GM19452 (cell line): ENCODE data around the gene PLEKHG3.

Experiments used
- ATAC-seq: cut with Tn5 transposase; IDR thresholded peaks from one replicate; pipeline ENCODE4 v1.9.1; 2021; ENCODE audit not compliant: unreplicated experiment

The PLEKHG3 gene

GRCh38 chr14:64745511-64746091 is 41.4 kb downstream of the PLEKHG3 start:
- ATAC-seq = no peak

- ATAC-seq = no peak
Observed at GRCh38 chr14:64746298-64747250, 42.4 kb downstream of the PLEKHG3 start.

- ATAC-seq = no peak
Observed at GRCh38 chr14:64747327-64747726, 43.1 kb downstream of the PLEKHG3 start.

DNA sequence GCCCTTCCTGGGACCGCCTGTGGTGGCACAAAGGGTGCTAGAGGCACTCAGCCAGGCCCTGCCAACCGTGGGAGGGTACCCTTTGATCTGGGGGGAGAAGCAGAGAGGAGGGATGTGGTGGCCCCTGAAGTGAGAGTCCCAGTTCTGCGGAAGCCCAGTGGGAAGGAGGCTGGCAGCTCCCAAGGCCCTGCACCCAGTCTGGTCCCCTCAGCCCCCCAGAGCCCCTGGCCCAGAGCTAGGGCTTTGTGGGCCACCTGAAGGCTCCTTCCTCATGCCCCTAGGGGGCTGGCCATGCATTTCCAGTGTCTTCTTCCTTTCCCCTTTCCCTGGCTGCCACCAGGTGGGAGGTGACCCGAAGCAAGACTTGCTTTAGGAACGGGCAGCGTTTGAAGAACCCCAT is 44.3 kb downstream of the PLEKHG3 start:
- no peak for ATAC-seq

DNA sequence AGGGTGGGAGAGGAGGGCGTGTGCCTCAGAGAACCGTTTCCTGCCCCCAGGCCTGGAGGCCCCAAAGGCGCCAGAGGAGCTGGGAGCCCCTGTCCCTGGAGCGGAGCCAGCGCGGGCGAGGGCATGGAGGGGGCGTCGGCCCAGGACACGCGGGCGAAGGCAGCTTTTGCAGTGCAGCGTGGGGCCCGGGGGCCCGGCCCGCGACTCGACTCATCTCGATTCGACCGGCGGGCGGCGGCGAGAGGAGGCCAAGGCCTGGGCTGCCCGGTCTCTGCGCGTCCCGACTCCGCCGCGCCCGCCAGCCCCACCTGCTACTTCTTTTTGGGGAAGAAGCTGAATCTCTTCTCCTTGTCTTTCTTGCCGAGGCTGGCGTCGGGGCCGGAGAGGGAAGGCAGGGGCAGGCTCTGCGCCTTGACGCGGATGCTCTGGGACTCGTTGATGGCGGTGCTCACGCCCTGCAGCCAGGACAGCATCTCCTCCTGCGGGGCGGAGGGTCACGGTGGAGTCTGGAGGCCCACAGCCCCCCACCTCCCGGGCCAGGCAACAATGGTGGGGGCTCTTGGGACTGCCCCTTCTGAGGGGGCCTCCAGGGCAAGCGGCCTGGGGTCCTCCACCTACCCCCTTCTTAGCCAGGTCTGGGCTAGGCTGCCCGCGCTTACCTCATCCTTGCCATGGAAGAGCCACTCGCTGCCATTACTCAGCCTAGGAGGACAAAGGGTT is 44.9 kb downstream of the PLEKHG3 start:
- no peak for ATAC-seq

DNA sequence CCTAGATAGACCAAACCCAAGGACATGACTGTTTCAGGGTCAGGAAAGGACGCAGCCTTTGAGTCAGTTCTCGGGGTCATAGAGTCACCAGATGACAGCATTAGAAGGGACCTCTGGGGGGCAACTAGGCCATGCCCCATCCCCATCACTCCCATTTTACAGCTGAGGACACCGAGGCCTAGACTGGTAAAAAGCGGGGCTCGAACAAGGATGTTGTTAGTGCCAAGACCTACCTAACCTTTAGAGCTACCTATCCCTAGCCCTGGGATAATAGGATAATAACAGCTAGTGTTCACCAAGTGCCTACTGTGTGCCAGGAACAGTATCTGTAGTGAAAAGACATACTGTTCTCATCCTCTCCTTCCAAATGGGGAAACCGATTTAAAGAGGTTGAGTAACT is 48.7 kb downstream of the PLEKHG3 start:
- no peak for ATAC-seq

GRCh38 chr14:64753374-64753773 is 49.1 kb downstream of the PLEKHG3 start:
- ATAC-seq = no peak

DNA sequence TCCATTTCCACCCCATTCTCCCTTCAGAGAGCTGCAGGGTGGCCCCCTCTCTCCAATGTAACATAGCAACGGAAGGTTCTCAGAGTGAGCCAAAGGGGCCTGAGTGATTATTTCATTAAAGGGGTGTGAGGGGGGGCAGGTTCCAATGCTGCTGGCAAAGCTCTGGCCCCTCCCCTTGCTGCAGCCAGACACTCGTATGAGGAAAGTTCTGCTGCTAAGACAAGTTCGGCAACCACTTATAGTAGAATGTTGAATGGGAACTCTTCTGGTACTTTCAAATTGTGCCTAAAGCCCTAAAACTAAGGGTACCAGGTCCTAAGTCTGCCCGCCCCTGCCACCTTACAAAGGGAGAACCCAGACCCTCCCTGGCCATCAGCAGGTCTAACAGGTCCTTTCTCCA is 49.8 kb downstream of the PLEKHG3 start:
- no peak for ATAC-seq

- no peak for ATAC-seq
Observed at GRCh38 chr14:64754685-64755084, 50.5 kb downstream of the PLEKHG3 start.

DNA sequence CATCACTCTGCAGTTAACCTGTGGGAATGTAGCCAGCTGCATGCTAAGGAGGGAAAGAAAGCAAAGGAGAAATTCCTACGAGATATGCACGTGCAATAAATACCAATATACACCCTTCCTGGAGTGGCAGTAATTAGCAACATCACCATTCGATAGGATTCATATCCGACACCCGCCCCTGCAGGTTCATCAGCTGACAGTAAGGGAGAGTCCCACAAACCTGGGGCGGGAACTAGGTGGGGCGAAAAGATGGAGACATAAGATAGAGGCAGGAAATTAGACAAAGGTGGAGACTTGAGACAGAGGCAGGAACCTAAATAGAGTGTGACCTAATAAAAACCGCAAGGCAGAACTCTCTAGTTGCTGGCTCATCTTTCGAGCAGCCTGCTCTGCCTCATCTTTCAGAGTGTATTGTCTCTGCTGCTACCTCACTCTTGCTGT is 51.6 kb downstream of the PLEKHG3 start:
- no peak for ATAC-seq

- no peak for ATAC-seq
Observed at GRCh38 chr14:64756712-64757111, 52.5 kb downstream of the PLEKHG3 start.

GRCh38 chr14:64757601-64758000 is 53.4 kb downstream of the PLEKHG3 start:
- no peak for ATAC-seq

GRCh38 chr14:64758025-64758521 is 53.8 kb downstream of the PLEKHG3 start:
- ATAC-seq = no peak

DNA sequence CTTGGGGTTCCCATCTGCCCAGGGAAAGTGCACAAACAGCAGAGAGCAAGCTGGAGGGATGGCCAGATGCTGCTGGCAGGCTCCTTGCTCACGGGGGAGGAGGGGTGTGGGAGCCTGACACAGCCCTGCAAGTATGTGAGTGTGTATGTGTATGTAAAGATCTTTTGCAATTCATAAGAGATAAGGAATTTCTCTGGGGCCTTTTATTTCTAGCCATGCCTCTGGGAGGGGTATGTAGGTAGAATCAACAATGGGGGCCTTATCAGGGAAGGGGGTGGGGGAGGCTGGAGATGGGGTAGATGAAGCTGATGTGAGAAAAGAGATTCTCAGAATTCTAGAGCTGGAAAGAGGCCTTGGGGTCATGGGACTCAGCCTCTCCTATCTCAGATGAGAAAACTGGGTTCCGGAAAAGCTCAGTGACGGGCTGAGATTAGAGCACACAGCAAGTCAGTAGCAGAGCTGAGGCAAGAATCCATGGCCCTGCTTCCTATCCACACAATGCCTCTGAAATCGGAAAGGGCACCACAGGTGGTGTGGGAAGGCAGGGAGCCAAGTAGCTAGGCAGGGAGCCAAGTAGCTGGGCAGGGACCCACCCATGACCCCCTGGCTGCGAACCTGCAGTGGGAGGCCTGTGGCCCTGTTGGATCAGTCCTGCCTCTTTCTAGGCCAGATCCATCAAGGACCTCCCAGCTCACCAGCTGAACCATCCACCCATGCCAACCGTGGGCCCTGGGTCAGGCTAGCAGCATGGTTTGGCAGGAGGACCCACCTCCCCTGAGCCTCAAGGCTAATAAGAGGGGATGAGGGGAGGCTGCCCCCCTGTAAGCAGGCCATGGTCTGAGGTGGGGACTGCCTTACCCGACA is 54.7 kb downstream of the PLEKHG3 start:
- no peak for ATAC-seq

DNA sequence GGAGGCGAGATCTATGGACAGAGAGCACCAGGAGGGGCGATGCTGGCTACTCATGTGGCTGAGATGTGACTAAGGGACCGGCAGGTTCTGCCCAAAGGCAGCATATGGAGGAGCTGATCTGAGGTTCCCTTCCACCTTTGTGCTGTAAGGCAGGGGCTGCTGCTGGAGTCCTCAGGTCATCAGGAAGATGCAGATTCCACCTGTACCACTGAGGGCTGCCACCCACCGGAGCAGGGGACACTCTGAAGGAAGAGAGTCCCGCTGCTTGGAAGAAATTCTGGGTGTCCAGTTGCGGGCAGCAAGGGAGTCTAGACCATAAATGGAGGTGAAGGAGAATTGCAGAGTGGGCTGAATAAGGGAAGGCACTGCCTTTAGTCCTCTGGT is 55.3 kb downstream of the PLEKHG3 start:
- ATAC-seq = no peak

DNA sequence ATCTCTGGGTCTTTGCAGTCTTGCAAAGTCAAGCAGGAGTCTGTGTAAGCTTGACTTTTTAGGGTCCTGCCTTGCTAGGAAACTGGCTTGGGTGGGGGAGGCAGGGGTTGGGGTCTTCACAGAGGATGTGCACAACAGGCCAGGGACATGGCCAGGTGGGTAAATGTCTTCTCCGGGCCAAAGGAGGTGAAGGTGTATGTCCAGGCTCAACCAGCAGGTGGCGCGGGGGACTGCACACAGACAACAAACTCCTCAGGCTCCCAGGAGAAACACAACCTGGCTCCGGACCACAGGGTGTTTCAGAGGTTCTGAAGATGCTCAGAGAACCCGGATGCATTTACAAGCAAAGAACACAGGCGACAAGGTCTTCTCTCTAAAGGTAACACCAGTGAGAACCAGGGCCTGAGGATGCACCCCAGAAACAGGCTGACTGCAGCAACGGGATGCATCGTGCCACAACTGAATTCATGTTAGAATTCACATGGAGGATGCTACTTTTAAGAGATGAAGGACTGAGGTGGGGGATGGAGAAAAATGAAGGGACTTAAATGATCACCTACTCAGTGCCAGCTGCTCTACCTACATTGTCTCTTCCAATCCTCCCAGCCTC is 56.0 kb downstream of the PLEKHG3 start:
- no peak for ATAC-seq

GRCh38 chr14:64760916-64761315 is 56.7 kb downstream of the PLEKHG3 start:
- ATAC-seq = no peak

GRCh38 chr14:64761441-64762043 is 57.3 kb downstream of the PLEKHG3 start:
- no peak for ATAC-seq

DNA sequence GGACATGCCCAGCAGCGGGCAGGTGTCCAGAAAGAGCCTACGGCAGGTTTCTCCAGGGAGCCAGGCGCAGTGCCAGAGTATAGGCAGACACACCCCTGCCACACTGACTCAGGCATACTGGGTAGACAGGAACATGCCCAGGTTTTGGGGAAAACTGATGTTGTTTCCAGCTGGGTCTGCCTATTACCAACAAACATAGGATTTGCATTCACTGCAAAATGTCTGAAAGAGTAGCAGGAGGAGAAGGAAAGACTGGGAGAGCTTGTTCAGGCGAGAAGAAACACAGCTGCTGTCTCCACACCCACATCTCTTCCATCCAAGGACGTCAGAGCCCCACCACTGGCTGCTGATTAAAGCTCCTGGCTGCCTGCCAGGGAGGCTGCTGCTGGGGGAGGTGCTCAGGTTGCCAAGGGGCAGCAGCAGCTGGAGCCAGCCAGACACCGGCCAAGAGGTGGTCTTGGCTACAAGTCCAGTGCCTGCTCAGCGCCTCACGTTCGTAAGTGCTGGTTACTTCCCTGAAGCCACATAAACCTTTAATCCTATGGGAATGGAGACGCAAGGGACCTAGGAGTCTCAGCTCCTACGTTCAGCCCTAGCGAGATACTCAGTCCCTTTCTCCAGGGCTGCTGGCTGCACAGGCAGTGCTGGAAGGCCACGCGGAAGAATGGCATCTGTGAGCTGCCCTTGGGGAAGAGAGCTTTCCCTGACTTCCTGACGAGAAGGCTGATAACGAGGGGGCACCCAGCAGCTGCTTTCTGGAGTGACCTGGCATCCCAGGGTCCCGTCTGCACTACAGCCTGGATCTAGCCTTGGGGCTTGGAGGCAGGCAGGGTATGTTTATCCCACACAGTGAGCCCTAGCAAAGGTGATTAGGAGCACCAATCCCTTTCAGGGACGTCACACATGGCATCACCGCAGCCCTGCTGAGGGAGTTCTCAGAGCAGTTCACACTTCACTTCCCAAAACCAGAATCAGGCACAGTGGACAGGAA is 58.1 kb downstream of the PLEKHG3 start:
- ATAC-seq = no peak
